DMS114 treated with DMSO at 0.1 percent for 48 hours (cell line): ENCODE results near the gene CD300E.
"Not testable (repeated sequence)": the region's sequence is repeated elsewhere in the genome, so short reads cannot be mapped to it uniquely, and the experiment has no call there.

Experiments
- DNase-seq: peaks from one replicate; lab custom pipeline; 2025; ENCODE audit not compliant: unreplicated experiment; lab: John Stamatoyannopoulos, UW

The CD300E gene

DNA sequence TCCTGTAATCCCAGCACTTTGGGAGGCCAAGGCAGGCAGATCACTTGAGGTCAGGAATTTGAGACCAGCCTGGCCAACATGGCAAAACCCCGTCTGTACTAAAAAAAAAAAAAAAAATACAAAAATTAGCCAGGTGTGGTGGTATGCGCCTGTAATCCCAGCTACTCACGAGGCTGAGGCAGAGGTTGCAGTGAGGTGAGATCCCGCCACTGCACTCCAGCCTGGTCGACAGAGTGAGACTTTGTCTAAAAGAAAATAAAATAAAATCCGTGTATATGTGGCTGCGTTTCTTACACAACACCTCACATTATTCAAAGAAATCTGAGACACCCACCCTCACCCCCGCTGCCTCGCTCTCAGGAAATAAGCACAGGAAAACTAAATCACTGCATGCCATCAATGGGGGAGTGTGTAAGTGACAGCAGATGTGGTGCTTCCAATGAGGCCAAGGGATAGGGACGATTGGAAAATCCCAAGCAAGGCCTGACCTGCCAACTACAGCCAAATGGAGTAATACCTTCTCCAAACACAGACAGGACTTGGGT, 13.1 kb upstream of the CD300E start:
- DNase-seq, result not testable (repeated sequence)

DNA sequence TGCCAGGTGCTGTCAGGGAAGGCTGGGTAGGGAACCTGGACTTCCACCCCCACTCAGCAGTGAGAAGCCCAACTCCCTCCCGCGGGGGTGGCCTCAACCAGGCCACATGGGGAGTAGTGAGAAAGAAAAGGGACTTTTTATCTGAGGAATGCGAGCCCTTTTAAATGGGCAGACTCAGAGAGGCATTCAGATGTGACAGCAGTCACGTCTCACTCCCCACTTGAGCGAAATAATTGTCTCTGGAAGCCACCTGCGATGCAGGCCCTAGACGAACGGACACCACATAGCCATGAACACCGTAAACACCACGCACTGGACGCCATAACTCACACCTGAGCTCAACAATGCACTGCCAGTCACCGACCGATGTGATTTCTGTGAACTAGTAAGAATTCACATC, 11.9 kb upstream of the CD300E start:
- no peak for DNase-seq

DNA sequence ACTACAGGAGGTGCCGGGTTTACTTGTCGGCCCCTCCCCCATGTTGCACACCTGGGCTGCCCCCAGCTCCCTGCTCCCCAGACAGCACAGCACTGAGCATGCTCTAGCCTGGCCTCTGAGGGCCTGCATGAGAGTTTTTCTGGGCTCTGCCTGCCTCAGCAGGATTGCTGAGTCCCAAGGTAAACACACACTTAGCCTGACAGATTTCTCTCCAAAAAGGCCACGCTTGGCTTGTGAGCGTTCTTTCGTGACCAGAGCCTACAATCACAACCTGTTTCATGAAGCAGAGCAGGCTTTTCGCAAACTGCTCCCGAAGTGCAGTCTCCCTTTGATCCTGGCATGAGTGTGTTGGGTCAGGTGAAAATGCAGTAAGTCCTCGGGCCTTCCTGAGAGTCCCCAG, 9.8 kb upstream of the CD300E start:
- no peak for DNase-seq

DNA sequence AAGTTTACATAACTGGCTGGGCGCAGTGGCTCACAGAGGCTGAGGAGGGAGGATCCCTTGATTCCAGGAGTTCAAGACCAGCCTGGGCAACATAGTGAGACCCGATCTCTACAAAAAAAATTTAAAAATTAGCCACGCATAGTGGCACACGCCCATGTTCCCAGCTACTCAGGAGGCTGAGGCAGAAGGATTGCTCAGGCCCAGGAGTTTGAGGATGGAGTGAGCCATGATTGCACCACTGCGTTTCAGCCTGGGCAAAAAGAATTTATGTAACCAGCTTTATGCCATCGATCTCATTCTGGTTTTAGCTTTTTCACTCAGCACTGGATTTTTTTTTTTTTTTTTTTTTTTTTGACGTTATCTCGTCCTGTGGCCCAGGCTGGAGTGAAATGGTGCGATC, 9.1 kb upstream of the CD300E start:
- DNase-seq, result no peak

DNA sequence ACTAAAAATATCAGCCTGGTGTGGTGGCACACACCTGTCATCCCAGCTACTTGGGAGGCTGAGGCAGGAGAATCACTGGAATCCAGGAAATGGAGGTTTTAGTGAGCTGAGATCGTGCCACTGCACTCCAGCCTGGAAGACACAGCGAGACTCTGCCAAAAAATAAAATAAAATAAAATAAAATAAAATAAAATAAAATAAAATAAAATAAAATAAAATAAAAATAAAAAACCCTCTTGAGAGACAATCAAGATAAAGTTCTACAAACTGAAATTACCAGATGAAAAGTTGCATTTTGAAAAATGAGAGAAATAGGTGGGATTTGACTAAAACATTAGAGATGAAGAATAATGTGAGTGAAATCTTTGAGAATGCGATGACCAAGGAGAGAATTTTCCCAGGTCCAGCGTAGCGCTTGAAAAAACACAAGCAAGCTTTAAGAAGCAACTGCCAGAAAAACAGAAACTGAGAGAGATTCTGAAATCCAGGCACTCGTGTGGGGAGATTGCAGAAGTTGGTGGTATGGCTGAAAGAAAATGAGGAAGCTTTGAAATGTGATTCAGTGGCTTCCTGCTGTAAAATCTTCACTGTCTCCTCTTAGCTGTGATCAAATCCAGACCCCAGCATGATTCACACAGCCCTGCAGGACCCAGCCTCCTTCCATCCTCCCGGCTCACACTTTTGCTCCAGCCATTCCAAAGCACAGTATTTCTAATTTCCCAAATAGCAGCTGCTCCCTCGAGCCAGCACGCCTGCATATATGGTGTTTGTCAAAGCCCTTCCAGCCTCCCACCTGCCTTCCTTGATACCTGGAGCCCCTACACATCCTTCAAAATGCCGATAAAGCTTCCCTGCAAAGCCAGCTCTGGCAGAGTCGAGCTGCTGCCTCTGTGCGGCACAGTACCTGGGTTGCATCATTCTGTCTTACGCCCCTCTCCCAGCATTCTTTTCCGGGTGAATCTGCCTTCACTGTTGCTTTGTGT, 8.2 kb upstream of the CD300E start:
- no peak for DNase-seq

DNA sequence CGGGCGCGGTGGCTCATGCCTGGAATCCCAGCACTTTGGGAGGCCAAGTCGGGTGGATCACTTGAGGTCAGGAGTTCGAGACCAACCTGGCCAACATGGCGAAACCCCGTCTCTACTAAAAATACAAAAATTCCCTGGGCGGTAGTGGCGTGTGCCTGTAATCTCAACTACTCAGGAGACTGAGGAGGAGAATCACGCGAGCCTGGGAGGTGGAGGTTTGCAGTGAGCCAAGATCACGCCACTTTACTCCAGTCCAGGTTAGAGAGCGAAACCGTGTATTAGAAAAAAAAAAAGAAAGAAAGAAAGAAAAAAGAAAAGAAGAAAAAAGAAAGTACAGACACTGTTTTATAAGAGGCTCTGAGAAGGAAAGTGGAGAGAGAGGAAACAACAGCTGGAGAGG, 6.7 kb upstream of the CD300E start:
- DNase-seq, result not testable (repeated sequence)

DNA sequence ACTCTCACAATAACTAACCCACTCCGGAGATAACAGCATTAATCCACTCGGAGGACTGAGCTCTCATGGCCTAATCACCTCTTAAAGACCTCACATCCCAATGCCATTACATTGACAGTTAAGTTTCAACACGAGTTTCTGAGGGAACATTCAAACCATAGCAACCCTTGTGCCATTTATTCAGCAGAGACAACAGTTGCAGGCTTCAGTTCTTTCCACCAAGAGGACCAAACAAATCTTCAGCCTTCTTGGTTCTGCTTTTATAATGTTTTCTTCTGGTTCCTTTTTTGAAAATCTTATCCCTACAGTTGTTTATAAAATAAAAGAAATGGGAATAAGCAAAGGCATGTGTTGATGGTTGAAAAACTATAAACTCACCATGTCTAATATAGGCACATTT, 2.1 kb upstream of the CD300E start:
- DNase-seq, result no peak

DNA sequence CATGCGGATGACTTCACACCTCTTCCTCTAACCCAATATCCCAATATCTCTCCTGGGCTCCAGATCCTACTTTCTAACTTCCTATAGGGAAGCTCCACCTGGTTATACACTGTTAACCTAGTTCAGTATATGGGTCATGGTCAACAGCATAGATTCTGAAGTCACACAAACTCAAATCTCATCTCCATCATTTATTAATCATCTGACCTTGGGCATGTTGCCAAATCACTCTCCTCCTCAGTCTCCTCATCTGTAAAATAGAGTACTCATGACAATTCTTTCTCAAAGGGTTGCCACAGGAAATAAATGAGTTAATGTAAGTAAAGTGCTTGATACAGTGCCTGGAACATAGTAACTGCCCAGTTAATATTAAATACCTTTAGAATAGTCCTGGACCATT, 593 bp upstream of the CD300E start:
- DNase-seq, result no peak

DNA sequence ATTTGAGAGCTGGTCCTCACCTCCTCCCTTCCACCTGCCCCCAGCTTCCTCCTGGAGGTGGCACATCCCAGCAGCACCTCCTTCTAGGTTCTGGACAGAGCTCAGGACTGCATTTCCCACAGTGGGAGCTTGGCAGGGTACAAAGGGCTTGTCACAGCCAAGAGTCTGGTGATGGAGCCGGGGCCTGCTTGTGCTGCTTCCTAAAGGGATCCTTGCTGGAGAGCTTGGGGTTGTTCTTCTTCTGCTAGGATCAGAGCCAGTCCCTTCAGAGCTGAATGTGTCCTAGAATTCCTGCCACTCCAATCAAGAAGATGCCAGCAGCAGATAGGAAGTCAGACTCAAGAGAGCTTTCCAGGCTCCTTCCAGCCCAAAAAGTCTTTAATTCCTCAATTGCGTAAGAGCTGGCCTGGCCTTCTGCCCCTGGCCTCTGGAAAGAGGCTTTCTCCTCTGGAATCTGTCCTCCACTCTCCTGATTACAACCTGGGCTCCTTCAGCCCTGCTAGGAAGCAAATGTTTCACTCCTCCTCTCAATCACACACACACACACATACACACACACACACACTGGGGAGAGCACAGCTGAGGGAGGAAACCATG, 4.4 kb downstream of the CD300E start:
- DNase-seq, result no peak

DNA sequence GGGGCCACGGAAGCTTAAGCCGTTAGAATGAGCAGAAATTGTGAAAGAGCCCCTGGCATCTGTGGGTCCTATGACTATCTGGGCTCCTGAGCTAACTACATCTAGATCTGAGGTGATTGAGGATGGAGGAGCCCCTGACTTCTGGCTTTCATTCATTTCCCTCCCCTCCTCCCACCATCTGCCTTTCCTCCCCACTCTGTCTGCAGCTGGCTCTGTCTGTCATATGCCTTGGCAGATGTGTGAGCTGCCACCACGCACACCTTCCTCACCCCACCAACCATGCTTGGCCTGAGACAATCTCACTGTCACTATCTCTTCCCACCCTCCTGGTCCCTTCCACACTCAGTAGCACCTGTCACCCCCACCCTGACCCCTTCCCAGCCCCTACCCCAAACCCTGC, 5.1 kb downstream of the CD300E start:
- DNase-seq, result no peak

DNA sequence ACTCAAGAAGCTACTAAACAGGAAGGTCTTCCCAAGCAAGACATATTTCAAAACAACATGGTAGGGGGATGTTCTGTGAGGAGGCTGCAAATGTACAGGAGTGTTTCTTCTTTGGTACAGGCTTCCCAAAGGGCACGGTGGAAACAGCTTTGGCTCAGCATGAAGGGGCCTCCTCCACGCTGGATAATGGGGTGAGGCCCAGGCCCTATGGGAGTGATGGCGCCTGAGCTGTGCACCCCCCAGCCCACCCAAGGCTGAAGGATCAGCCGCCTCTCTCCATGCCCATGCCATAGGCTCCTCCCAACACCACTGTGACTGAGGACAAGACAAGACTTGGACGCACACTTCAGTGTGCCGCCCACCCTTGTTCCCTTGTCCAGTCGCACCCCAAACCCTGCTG, 6.8 kb downstream of the CD300E start:
- DNase-seq, result no peak

DNA sequence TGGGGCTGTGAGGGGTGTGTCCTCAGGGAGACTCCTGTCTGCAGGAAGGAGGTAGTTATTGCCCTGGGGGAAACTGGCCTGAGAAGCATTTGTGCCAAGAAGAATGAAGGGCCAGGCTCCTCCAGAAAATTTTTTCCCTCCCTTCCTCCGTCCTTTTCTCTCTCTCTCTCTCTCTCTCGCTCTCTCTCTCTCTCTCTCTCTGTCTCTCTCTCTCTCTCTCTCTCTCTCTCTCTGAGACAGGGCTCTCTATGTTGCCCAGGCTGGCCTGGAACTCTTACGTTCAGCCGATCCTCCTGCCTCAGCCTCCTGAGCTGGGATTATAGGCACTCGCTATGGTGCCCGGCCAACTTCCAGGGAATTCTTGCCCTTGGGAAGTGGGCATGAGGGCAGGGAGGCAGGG, 11.5 kb downstream of the CD300E start:
- DNase-seq, result no peak

DNA sequence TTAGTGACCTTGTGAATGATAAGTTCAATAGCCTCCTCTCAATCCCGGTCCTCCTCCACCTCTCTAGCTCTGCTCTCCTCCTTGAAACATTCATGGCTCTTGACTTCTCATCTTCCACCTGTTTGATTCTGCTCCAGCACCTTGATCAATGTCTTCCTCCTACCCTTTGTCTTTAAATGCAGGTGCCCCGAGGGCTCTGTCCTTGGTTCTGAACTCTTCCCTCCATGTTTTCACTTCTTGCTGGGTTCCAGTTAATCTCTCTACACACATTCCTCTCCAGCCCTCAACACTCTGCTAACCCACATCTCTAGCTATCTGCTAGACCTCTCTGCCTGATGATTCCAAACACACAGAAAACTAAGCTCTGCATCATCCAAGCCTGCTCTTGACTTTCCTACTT, 13.4 kb downstream of the CD300E start:
- no peak for DNase-seq

DNA sequence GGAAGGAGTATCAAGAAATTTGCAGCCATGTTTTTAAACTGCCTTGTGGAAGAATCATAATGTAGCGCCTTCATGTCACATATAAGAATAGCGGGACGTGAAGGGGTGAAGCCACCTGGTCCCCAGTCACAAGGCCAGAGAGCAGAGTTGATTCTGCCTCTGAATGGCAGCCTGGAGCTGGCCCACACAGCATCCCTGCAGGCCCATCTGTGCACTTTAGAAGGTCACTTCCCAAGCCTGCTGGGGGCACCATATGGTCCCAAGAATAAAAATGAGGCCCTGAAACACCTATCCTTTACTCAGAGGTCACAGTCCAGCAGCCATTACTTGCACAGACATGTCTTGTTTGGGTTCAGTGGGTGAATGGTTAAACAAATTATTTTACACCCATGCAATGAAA, 15.0 kb downstream of the CD300E start:
- no peak for DNase-seq

DNA sequence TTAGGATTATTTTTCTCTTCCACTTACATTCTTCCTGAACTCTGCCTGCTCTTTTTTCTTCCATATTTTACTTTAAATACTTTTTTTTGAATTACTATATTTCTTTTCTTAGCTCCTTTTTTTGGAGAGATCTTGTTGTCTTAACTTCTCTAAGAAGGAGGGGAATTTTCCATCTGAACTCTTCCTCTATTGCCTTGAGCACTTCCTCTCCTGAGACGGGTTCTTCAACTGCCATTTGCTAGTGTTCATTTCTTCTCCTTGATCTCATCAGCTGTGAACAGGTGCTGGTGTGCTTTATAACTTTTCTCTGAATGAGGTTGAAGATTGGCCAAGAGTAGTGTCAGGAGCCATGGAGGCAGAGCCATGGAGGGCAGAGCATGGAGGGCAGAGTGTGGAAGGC, 16.3 kb downstream of the CD300E start:
- DNase-seq, result no peak

DNA sequence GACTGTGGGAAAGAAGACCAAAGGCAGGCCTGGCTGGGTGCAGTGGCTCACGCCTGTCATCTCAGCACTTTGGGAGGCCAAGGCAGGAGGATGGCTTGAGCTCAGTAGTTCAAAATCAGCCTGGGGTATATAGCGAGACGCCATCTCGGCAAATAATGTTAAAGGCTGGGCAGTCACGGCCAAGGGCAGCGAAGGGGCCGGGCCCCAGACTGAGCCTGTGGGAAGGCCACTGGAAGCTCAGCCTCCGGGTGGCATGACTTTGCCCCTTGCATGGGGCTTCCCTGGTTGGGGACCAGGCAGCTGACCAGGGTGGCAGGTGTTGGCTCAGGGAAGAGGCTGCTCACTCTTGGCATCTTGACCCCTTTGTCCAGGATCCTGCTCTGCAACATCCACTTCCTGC, 17.5 kb downstream of the CD300E start:
- no peak for DNase-seq

DNA sequence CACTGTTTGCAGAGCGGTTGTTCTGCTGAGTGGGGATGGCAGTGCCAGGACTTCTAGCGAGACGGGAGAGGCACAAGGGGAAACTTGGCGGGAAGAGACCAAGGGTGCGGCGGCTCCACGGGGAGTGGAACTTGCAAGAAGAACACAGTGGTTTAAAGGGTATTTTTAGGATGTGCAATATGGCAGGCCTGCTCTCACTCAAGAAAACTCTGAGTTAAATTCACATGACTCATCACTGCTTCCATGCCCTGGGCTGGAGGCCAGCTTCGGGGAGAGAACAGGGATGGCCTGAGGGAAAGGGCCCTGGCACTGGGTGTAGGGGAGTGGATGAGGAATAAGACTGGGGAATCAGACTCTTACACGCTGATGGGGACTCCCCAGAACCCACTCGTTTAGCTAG, 18.2 kb downstream of the CD300E start:
- no peak for DNase-seq

DNA sequence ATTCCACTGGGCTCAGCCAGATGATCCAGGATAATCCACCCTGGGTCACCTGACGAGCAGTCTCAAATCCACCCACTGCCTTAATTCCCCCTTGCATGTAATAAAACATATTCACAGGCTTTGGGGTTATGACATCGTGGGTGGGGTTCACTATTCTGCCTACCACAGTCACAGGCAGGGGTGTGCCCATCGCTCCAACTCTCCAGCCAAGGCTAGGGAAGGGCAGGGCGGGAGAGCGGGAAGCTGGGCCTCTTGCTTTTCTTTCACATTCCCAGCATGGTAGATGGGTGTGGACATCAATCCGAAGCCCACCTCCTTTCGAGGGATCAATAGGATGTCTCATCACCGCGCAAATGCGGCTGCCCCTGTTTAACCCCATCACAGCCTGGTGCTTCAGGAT, 18.8 kb downstream of the CD300E start:
- no peak for DNase-seq

DNA sequence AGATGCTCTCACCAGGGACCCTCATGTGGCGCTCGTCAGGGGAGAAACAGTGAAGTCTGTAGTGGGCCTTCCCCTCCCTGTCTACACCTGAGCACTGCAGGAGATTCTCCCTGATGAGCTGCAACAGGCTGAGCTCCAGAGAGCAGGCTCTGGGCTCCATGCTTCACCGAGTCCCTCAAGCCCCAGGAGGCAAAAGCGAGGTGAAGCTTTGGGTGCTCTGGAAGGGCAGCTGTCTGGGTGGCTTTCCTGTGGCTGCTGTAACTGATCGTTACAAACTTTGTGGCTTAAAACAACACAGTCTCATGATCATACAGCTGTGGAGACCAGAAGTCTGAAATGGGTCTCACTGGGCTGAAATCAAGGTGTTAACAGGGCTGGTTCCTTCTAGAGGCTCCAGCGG, 19.3 kb downstream of the CD300E start:
- DNase-seq, result no peak

DNA sequence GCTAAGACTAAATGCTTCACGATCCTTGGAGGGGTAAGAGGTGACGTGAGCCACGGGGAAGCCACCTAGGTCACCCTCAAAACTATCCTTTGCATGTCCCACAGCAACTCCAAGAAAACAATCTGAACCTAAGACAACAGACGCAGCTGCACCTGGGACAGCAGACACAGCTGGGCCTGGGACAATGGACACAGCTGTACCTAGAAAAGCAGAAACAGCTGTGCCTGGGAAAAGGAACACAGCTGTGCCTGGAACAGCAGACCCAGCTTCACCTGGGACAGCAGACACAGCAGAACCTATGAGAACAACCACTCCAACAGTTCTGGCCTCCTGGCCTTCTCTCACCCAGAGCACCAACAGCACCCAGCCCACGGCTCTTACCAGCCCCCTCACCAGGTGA, 19.8 kb downstream of the CD300E start:
- no peak for DNase-seq

DNA sequence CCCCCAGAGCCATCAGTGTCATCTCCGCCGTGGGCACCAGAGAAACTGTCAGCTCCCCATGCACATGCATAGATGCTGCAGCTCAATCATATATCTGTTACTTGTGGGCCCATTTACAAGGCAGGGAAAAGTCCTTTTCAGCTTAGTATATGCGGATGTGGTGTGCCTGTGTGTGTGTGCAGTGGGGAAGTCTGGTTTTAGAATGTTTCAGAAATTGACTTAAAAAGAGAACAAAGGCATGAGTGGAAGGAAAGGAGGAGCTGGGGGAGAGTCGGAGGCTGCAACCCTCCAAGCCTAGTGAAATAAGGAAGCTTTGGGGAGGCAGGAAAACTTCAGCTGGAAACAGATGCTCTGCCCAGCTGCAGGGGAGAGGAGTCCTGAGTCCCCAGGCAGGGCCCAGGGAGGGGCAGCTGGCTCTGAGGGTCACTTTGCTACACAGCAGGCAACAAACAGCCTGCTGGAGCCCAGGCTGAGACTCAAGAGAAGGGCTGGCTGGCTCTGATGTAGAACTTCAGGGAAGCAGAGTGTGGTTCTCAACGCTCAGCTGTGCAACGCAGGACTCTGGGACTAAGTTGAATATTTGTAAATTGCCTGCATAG, 20.4 kb downstream of the CD300E start:
- no peak for DNase-seq
